HG03025 (cell line): ENCODE results near the gene VPS45.

Experiments
- ATAC-seq: cut with Tn5 transposase; IDR thresholded peaks from one replicate; pipeline ENCODE4 v1.9.1; 2021; ENCODE audit warnings: mild to moderate bottlenecking, moderate library complexity; ENCODE audit not compliant: unreplicated experiment, low FRiP score

VPS45 gene

GRCh38 chr1:150155413-150156071, 88.0 kb downstream of the VPS45 start:
- ATAC-seq: no peak

- ATAC-seq: no peak
Measured at GRCh38 chr1:150156868-150157603, 89.5 kb downstream of the VPS45 start.

GRCh38 chr1:150159550-150159949, 92.0 kb downstream of the VPS45 start:
- ATAC-seq: no peak

- no peak for ATAC-seq
Measured at GRCh38 chr1:150160964-150161621, 93.5 kb downstream of the VPS45 start.

- ATAC-seq: no peak
Measured at GRCh38 chr1:150161747-150162581, 94.4 kb downstream of the VPS45 start.

- ATAC-seq: no peak
Measured at GRCh38 chr1:150162582-150162861, 94.9 kb downstream of the VPS45 start.

GRCh38 chr1:150162862-150163706, 95.5 kb downstream of the VPS45 start:
- ATAC-seq: no peak

- no peak for ATAC-seq
Measured at GRCh38 chr1:150164224-150164623, 96.6 kb downstream of the VPS45 start.

GRCh38 chr1:150164779-150165178, 97.2 kb downstream of the VPS45 start:
- ATAC-seq: no peak

GRCh38 chr1:150165622-150166612, 98.3 kb downstream of the VPS45 start:
- ATAC-seq: no peak

- no peak for ATAC-seq
Measured at GRCh38 chr1:150168960-150169601, 101.5 kb downstream of the VPS45 start.

- no peak for ATAC-seq
Measured at GRCh38 chr1:150171801-150172200, 104.2 kb downstream of the VPS45 start.

- ATAC-seq: no peak
Measured at GRCh38 chr1:150173141-150173585, 105.6 kb downstream of the VPS45 start.

- ATAC-seq: no peak
Measured at GRCh38 chr1:150176593-150176992, 109.0 kb downstream of the VPS45 start.

GRCh38 chr1:150178548-150178947, 111.0 kb downstream of the VPS45 start:
- no peak for ATAC-seq

GRCh38 chr1:150179867-150180266, 112.3 kb downstream of the VPS45 start:
- ATAC-seq: no peak

- no peak for ATAC-seq
Measured at GRCh38 chr1:150180474-150180873, 112.9 kb downstream of the VPS45 start.

- no peak for ATAC-seq
Measured at GRCh38 chr1:150182247-150182646, 114.7 kb downstream of the VPS45 start.
